GM10266 (cell line): Measurements from ENCODE around the gene PSEN2.

Source experiments
- DNase-seq: peaks from one replicate; pipeline ENCODE4 v3.0.0; 2012; ENCODE audit errors: extremely low spot score
- TF ChIP-seq, protein P1 (sequence below): IDR thresholded peaks from 2 replicates; pipeline ENCODE4 v1.5.1; 2012; ENCODE audit warnings: mild to moderate bottlenecking, low read depth; ENCODE audit not compliant: control insufficient read depth, insufficient read depth; ENCODE audit errors: missing control alignments

Gene PSEN2

DNA sequence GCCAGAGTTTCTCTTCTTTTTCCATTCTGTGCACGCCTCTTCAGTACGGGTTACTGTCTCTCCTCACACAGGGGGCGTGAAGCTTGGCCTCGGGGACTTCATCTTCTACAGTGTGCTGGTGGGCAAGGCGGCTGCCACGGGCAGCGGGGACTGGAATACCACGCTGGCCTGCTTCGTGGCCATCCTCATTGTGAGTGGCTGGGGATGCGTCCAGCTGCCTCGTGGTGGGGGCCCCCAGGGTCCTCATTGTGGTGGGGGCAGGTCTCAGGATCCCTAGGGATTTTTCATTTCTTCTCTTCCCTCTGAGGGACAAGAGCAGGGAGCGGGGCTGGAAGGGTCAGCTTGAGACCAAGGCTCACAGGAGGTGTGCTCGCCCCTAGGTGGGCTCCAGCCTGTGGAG, 23.5 kb downstream of the PSEN2 start:
- DNase-seq, result no peak
- TF ChIP-seq, protein P1, sequence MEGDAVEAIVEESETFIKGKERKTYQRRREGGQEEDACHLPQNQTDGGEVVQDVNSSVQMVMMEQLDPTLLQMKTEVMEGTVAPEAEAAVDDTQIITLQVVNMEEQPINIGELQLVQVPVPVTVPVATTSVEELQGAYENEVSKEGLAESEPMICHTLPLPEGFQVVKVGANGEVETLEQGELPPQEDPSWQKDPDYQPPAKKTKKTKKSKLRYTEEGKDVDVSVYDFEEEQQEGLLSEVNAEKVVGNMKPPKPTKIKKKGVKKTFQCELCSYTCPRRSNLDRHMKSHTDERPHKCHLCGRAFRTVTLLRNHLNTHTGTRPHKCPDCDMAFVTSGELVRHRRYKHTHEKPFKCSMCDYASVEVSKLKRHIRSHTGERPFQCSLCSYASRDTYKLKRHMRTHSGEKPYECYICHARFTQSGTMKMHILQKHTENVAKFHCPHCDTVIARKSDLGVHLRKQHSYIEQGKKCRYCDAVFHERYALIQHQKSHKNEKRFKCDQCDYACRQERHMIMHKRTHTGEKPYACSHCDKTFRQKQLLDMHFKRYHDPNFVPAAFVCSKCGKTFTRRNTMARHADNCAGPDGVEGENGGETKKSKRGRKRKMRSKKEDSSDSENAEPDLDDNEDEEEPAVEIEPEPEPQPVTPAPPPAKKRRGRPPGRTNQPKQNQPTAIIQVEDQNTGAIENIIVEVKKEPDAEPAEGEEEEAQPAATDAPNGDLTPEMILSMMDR, result no peak

DNA sequence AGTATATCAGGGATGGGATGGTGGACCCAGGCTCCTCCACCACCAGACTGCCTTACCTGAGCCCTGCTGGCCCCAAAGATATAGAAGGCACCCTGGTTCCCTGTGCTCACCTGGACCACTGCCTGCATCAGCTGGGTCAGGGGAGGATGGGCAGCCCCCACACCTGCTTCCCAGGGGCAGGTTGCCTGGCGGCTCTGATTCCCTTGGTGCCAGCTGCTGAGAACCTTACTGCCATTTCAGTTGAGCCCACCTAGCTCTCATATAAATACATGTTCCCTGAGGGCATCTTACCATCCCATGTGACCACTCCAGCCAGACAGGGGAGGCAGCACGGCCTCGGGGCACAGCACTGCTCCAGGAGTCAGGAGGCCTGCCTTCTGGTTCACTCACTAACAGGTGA, 24.4 kb downstream of the PSEN2 start:
- DNase-seq, result no peak
- TF ChIP-seq, protein P1, result no peak

DNA sequence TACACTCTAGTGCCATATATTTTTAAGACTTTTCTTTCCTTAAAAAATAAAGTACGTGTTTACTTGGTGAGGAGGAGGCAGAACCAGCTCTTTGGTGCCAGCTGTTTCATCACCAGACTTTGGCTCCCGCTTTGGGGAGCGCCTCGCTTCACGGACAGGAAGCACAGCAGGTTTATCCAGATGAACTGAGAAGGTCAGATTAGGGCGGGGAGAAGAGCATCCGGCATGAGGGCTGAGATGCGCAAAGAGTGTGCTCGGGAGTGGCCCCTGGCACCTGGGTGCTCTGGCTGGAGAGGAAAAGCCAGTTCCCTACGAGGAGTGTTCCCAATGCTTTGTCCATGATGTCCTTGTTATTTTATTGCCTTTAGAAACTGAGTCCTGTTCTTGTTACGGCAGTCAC, 25.2 kb downstream of the PSEN2 start:
- TF ChIP-seq, protein P1, result no peak
- no peak for DNase-seq

DNA sequence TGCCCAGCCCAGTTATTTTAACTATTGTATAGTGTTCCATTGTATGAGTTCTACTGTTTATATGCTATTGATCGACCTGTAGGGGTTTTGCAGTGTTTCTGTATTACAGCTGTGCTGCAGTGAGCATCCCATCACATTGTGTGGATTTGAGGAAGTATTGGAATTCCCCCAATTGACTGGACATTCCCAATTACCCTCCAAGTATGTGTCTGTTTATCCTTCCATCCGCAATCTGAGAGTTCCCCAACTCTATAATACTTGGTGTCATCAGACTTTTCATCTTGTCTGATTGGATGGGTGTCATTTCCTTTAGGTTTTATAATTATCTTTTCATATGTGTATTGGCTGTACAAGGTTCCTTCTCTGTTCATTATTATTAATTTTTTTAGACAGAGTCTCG, 27.8 kb downstream of the PSEN2 start:
- TF ChIP-seq, protein P1, result no peak

DNA sequence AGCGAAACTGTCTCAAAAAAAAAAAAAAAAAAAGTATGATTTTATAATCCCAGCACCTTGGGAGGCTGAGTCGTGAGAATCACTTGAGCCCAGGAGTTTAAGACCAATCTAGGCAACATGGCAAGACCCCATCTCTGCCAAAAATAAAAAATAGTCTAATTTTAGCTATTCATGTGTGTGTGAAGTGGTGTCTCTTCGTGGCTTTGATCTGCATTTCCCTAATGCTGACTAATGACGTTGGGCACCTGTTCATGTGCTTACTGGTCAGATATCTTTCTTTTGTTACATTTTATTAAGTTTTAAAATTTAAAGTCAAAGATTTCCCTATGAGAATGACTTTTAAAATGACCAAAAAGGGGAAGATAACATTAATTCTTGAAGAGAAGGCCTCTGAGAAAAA, 31.0 kb downstream of the PSEN2 start:
- TF ChIP-seq, protein P1, result no peak
- no peak for DNase-seq

More for the DNA sequence above, 27.8 kb downstream of the PSEN2 start:
- DNase-seq, result no peak

DNA sequence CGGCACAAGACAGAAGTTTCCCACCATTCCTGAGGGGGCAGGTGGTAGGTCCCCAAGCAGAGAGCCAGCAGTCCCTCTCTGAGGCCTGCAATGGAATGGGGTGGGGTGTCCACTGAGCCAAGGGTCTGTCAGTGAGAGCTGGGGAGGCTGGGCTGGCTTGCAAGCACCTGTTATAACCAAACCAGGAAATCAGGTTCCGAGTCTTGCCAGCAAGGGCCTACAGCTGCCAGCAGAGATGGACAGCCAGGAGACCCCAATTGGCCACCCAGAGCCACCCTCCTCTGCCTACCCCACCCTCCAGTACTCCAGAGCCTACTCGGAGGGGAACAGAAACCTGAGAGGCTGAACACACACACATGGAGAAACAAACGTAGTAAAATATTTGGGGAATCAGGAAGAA, 32.2 kb downstream of the PSEN2 start:
- TF ChIP-seq, protein P1, result no peak
- DNase-seq, result no peak

DNA sequence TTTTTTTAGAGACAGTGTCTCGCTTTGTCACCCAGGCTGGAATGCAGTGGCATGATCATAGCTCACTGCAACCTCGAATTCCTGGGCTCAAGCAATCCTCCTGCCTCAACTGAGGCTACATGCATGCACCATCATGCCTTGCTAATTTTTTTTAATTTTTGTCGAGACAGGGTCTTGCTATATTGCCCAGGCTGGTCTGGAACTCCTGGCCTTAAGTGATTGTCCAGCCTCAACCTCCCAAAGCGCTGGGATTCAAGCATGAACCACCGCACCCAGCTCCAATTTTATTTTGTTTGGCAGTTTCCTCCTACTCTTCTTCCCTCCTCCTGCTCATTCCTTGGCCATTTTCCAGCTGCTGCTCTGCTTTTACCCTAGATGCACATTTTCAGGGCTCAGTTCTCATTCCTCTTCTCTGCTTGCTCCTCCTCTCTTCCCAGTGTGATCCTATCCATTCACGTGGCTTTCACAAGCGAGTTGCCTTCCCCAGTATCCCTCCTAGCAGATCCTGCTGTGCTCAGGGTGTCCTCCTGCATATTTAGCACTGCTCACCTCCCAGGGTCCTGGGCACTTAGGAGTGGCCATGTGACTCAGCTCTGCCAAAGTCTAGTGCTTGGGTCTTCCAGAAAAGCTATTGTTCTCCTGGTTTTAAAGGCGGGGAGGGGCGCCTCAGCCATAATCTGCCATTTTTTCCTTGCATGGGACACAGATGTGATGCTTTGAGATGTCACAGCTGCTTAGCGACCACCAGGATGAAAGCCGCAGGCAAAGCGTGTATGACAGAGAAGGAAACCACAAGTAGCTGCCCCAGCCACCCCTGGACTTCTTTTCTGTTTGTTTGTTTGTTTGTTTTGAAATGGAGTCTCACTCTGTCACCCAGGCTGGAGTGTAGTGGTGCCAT, 33.7 kb downstream of the PSEN2 start:
- DNase-seq, result no peak
- TF ChIP-seq, protein P1, result no peak
